ENCODE results near the gene SUSD3.

DNA sequence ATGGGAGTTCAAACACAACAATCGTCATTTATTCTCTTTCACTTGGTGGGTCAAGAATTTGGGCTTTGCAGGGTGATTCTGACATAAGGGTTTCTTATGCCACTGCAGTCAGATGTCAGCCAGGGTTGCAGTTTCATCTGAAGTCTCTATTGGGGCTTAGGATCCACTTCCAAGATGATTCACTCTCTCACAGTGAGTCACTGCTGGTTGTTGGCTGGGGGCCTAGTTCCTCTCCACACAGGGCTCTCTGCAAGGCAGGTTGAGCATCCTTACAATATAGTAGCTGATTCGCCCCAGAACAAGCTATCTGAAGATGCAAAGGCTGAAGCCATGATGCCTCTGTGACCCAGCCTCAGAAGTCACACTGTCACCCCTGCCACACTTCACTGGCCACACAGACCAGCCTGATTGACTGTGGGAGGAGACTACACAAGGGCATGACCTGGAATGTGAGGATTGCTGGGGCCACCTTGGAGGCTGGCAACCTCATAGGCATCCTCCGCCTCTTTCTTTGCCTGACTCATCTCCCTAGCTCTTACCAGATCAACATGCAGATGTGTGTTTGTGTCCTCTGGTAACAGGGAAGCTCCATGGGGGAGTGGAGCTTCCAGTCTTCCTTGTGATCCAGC is 33.1 kb downstream of the SUSD3 start:
- no peak for TF ChIP-seq POLR2A (IDR thresholded peaks at IDR 0.05; ENCODE audit: low read depth, low read length)
- TF ChIP-seq POLR2AphosphoS5 (IDR thresholded peaks at IDR 0.05; ENCODE audit: low read depth, low read length), result no peak
- no peak for TF ChIP-seq TAF1 (IDR thresholded peaks at IDR 0.05; ENCODE audit: low read depth, low read length)

Measured in GM12891 (cell line).